ENCODE measurements around the gene IQCH.
"Not testable (repeated sequence)": the region's sequence is repeated elsewhere in the genome, so short reads cannot be mapped to it uniquely, and the experiment has no call there.

Gene IQCH

GRCh38 chr15:67249830-67250229 lies 4.8 kb upstream of the IQCH start:
- no peaks in the 10 kb centered on the region for H3K36me3 ChIP-seq (ENCODE audit: control insufficient read depth, insufficient read depth, low read length)
- no peak overlapping the region for H3K4me3 ChIP-seq (ENCODE audit: low read depth, low read length)
- no peak overlapping the region for H3K9ac ChIP-seq (ENCODE audit: low read depth, low read length)
- no peaks in the 10 kb centered on the region for H3K4me1 ChIP-seq (ENCODE audit: control insufficient read depth, insufficient read depth, low read length)
- H3K27me3 ChIP-seq (ENCODE audit: control insufficient read depth, insufficient read depth, low read length): no peaks in the 10 kb centered on the region
- H3K9me3 ChIP-seq (ENCODE audit: control insufficient read depth, insufficient read depth, low read length): no peaks in the 10 kb centered on the region

DNA sequence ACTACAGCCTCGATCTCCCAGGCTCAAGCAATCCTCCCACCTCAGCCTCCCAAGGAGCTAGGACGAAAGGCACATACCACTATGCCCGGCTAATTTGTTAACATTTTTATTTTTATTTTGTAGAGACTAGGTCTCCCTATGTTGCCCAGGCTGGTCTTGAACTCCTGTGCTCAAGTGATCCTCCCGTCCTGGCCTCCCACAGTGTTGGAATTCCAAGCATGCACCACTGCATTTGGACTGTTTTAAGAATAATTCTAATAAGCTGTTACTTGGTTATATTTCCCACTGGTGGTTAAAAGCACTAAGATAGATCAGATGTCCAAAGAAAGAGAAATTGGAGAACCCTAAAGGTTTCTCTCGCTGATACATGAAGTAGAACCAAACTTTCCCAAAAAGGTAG lies 3.3 kb upstream of the IQCH start:
- Histone ChIP-seq H3K4me3 (ENCODE audit: low read depth, low read length) (no peak overlapping the region), H3K9me3 (ENCODE audit: control insufficient read depth, insufficient read depth, low read length) (no peaks in the 10 kb centered on the region), H3K4me1 (ENCODE audit: control insufficient read depth, insufficient read depth, low read length) (no peaks in the 10 kb centered on the region), H3K27me3 (ENCODE audit: control insufficient read depth, insufficient read depth, low read length) (peaks cover 4% of the 10 kb centered on the region), H3K9ac (ENCODE audit: low read depth, low read length) (no peak overlapping the region), H3K36me3 (ENCODE audit: control insufficient read depth, insufficient read depth, low read length) (no peaks in the 10 kb centered on the region)

- H3K9me3 ChIP-seq (ENCODE audit: control insufficient read depth, insufficient read depth, low read length): no peaks in the 10 kb centered on the region
- no peak overlapping the region for H3K9ac ChIP-seq (ENCODE audit: low read depth, low read length)
- H3K27me3 ChIP-seq (ENCODE audit: control insufficient read depth, insufficient read depth, low read length): peaks cover 10% of the 10 kb centered on the region
- no peaks in the 10 kb centered on the region for H3K36me3 ChIP-seq (ENCODE audit: control insufficient read depth, insufficient read depth, low read length)
- H3K4me3 ChIP-seq (ENCODE audit: low read depth, low read length): peak overlapping the region; percentile 73
- H3K4me1 ChIP-seq (ENCODE audit: control insufficient read depth, insufficient read depth, low read length): no peaks in the 10 kb centered on the region
These were observed 1.5 kb upstream of the IQCH start for GRCh38 chr15:67253101-67253500.

- Histone ChIP-seq H3K4me3 (ENCODE audit: low read depth, low read length) (peak overlapping the region; percentile 73), H3K9me3 (ENCODE audit: control insufficient read depth, insufficient read depth, low read length) (no peaks in the 10 kb centered on the region), H3K4me1 (ENCODE audit: control insufficient read depth, insufficient read depth, low read length) (no peaks in the 10 kb centered on the region), H3K9ac (ENCODE audit: low read depth, low read length) (peak overlapping the region; percentile 88), H3K36me3 (ENCODE audit: control insufficient read depth, insufficient read depth, low read length) (no peaks in the 10 kb centered on the region), H3K27me3 (ENCODE audit: control insufficient read depth, insufficient read depth, low read length) (peaks cover 10% of the 10 kb centered on the region)
These were observed 893 bp upstream of the IQCH start for GRCh38 chr15:67253549-67254237.

- Histone ChIP-seq H3K4me1 (ENCODE audit: control insufficient read depth, insufficient read depth, low read length) (no peaks in the 10 kb centered on the region), H3K9ac (ENCODE audit: low read depth, low read length) (no peak overlapping the region), H3K36me3 (ENCODE audit: control insufficient read depth, insufficient read depth, low read length) (no peaks in the 10 kb centered on the region), H3K9me3 (ENCODE audit: control insufficient read depth, insufficient read depth, low read length) (no peaks in the 10 kb centered on the region), H3K27me3 (ENCODE audit: control insufficient read depth, insufficient read depth, low read length) (peaks cover 10% of the 10 kb centered on the region), H3K4me3 (ENCODE audit: low read depth, low read length) (no peak overlapping the region)
These were observed 1.5 kb downstream of the IQCH start for GRCh38 chr15:67256051-67256450.

DNA sequence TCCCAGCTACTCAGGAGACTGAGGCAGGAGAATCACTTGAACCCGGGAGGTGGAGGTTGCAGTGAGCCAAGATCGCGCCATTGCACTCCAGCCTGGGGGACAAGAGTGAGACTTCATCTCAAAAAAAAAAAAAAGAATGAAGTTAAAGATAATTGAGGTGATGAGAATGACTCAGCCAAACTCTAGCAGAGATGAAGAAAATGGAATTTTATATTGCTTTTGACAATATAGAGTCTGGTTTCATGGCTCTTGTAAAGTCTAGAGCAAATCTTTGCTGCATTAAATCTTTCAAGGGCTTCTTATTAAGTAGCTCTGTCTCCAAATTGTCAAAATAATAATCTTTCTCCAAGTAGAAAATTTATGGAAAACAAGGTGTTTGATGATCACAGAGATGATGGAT lies 3.8 kb downstream of the IQCH start:
- H3K9ac ChIP-seq (ENCODE audit: low read depth, low read length); H3K9me3 ChIP-seq (ENCODE audit: control insufficient read depth, insufficient read depth, low read length); H3K4me3 ChIP-seq (ENCODE audit: low read depth, low read length); H3K4me1 ChIP-seq (ENCODE audit: control insufficient read depth, insufficient read depth, low read length); H3K36me3 ChIP-seq (ENCODE audit: control insufficient read depth, insufficient read depth, low read length): not testable (repeated sequence)
- peaks cover 10% of the 10 kb centered on the region for H3K27me3 ChIP-seq (ENCODE audit: control insufficient read depth, insufficient read depth, low read length)

DNA sequence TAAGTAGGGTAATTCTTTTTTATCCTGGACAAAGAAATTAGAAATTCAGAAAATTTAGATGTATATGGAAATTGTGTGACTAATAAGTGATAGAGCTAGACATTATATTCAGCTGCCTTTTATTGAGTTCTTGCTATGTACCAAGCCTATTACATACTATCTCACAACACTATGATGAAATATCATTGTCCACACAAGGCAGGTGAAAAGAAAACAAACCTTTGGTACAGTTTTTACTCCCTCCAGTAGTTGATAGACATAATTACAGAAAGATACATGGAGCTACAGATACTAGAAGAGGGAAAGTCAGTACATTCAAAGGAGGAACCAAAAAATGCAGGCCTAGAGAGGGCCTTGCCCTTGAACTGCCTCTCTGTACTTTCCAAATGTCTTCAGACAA lies 4.8 kb downstream of the IQCH start:
- Histone ChIP-seq H3K9me3 (ENCODE audit: control insufficient read depth, insufficient read depth, low read length) (no peaks in the 10 kb centered on the region), H3K36me3 (ENCODE audit: control insufficient read depth, insufficient read depth, low read length) (no peaks in the 10 kb centered on the region), H3K9ac (ENCODE audit: low read depth, low read length) (no peak overlapping the region), H3K4me3 (ENCODE audit: low read depth, low read length) (no peak overlapping the region), H3K4me1 (ENCODE audit: control insufficient read depth, insufficient read depth, low read length) (no peaks in the 10 kb centered on the region), H3K27me3 (ENCODE audit: control insufficient read depth, insufficient read depth, low read length) (peaks cover 10% of the 10 kb centered on the region)

GRCh38 chr15:67259806-67260205 lies 5.2 kb downstream of the IQCH start:
- Histone ChIP-seq H3K36me3 (ENCODE audit: control insufficient read depth, insufficient read depth, low read length) (no peaks in the 10 kb centered on the region), H3K4me3 (ENCODE audit: low read depth, low read length) (no peak overlapping the region), H3K4me1 (ENCODE audit: control insufficient read depth, insufficient read depth, low read length) (no peaks in the 10 kb centered on the region), H3K9ac (ENCODE audit: low read depth, low read length) (no peak overlapping the region), H3K9me3 (ENCODE audit: control insufficient read depth, insufficient read depth, low read length) (no peaks in the 10 kb centered on the region), H3K27me3 (ENCODE audit: control insufficient read depth, insufficient read depth, low read length) (peaks cover 10% of the 10 kb centered on the region)

DNA sequence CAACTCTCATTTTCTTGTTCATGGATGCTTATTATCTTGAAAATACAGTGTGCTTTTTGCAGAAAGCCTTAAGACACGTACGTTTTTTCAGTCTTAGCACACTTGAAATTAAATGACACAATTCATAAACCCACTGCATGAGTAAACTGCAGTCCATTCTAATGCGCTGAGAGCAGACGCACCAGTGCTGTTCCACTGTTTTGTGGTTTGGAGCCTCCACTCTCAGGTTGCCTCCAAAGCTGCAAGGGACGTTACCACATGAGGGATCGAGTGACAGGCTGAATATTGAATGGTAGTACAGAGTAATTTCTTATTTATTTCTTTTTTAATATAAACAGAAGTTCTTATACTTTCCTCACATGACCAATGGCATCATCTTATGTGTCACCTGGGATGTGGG lies 12.3 kb downstream of the IQCH start:
- H3K9me3 ChIP-seq (ENCODE audit: control insufficient read depth, insufficient read depth, low read length): no peaks in the 10 kb centered on the region
- no peak overlapping the region for H3K4me3 ChIP-seq (ENCODE audit: low read depth, low read length)
- H3K36me3 ChIP-seq (ENCODE audit: control insufficient read depth, insufficient read depth, low read length): no peaks in the 10 kb centered on the region
- H3K4me1 ChIP-seq (ENCODE audit: control insufficient read depth, insufficient read depth, low read length): peaks cover 11% of the 10 kb centered on the region
- H3K27me3 ChIP-seq (ENCODE audit: control insufficient read depth, insufficient read depth, low read length): no peaks in the 10 kb centered on the region
- H3K9ac ChIP-seq (ENCODE audit: low read depth, low read length): no peak overlapping the region

DNA sequence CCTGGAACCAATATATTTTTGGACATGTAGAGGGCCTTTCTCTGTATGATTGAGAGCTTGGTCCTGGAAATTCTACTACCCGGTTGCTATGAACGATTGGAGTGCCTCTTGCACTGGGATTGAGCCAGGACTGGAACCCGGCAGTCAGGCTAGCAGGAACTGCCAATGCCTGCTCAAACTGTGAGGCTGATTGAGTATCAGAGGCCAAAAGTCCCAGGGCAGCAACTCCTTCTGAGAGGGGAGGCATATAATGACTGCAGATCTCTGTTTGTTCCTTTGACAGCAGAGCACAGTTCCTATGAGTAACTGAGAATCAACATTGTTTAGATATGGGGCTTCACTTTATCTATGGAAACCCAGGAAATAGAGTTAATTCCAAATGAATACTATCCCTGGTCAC lies 12.9 kb downstream of the IQCH start:
- Histone ChIP-seq H3K4me1 (ENCODE audit: control insufficient read depth, insufficient read depth, low read length) (peaks cover 11% of the 10 kb centered on the region), H3K9ac (ENCODE audit: low read depth, low read length) (no peak overlapping the region), H3K9me3 (ENCODE audit: control insufficient read depth, insufficient read depth, low read length) (no peaks in the 10 kb centered on the region), H3K4me3 (ENCODE audit: low read depth, low read length) (no peak overlapping the region), H3K36me3 (ENCODE audit: control insufficient read depth, insufficient read depth, low read length) (no peaks in the 10 kb centered on the region), H3K27me3 (ENCODE audit: control insufficient read depth, insufficient read depth, low read length) (no peaks in the 10 kb centered on the region)

- H3K4me1 ChIP-seq (ENCODE audit: control insufficient read depth, insufficient read depth, low read length): peaks cover 11% of the 10 kb centered on the region
- no peaks in the 10 kb centered on the region for H3K9me3 ChIP-seq (ENCODE audit: control insufficient read depth, insufficient read depth, low read length)
- no peaks in the 10 kb centered on the region for H3K36me3 ChIP-seq (ENCODE audit: control insufficient read depth, insufficient read depth, low read length)
- H3K9ac ChIP-seq (ENCODE audit: low read depth, low read length): no peak overlapping the region
- no peak overlapping the region for H3K4me3 ChIP-seq (ENCODE audit: low read depth, low read length)
- no peaks in the 10 kb centered on the region for H3K27me3 ChIP-seq (ENCODE audit: control insufficient read depth, insufficient read depth, low read length)
These were observed 13.7 kb downstream of the IQCH start for GRCh38 chr15:67267951-67268941.

GRCh38 chr15:67274236-67274635 lies 19.6 kb downstream of the IQCH start:
- Histone ChIP-seq H3K4me3 (ENCODE audit: low read depth, low read length) (no peak overlapping the region), H3K9ac (ENCODE audit: low read depth, low read length) (no peak overlapping the region), H3K27me3 (ENCODE audit: control insufficient read depth, insufficient read depth, low read length) (no peaks in the 10 kb centered on the region), H3K36me3 (ENCODE audit: control insufficient read depth, insufficient read depth, low read length) (no peaks in the 10 kb centered on the region), H3K4me1 (ENCODE audit: control insufficient read depth, insufficient read depth, low read length) (peaks cover 8% of the 10 kb centered on the region), H3K9me3 (ENCODE audit: control insufficient read depth, insufficient read depth, low read length) (no peaks in the 10 kb centered on the region)

Data from iPS-15b (cell line).